Testis (tissue), 3 donors: ENCODE results near the gene SHANK1. TPM values are rescaled to one million over a fixed set of nuclear protein-coding genes. Genes with fewer than 3 reads are reported as not detected.

Source experiments
- DNase-seq: peaks from one replicate; pipeline ENCODE4 v3.0.0-alpha.2; 2019
- H3K27ac ChIP-seq, 2 donors: fragments of 200-600 bp; sonication (generic); one replicate each; pipeline ENCODE4 v1.5.1; 2019
- H3K27me3 ChIP-seq: fragments of 200-600 bp; sonication (generic); one replicate; pipeline ENCODE4 v1.5.1; 2019
- H3K36me3 ChIP-seq: fragments of 200-600 bp; sonication (generic); one replicate; pipeline ENCODE4 v1.5.1; 2017; ENCODE audit warnings: low read depth; ENCODE audit errors: missing control alignments
- H3K4me1 ChIP-seq: fragments of 200-600 bp; sonication (generic); one replicate; pipeline ENCODE4 v1.5.1; 2019
- H3K4me3 ChIP-seq, 2 donors: fragments of 200-600 bp; sonication (generic); one replicate each; pipeline ENCODE4 v1.5.1; 2017 to 2019
- H3K9me3 ChIP-seq: fragments of 200-600 bp; sonication (generic); one replicate; pipeline ENCODE4 v1.5.1; 2017
- CTCF ChIP-seq, 3 experiments: fragments of 450-650 bp in 2 of 3; fragments of 200-600 bp in 1 of 3; sonication (generic) in 1 of 3; IDR thresholded peaks; one replicate each; pipeline ENCODE4 v1.5.1; 2016 to 2019; ENCODE audit warnings: antibody characterized with exemption in 3 of 3, mild to moderate bottlenecking in 2 of 3, moderate library complexity in 1 of 3
- POLR2A ChIP-seq: fragments of 450-650 bp; IDR thresholded peaks from one replicate; pipeline ENCODE4 v1.6.1; 2017; ENCODE audit warnings: antibody characterized with exemption, mild to moderate bottlenecking, moderate library complexity
- WGBS, 2 donors: methylation state at CpG; one replicate each; pipeline ENCODE4 v1.1.5; 2018; 5-methylcytosine and 5-hydroxymethylcytosine counted together
- intact Hi-C: fragments of 100-400 bp; cut with DNase I; formaldehyde crosslinking; loops from one replicate; pipeline ENCODE4 v1.15.1; 2023; ENCODE audit warnings: low total_unique reads
- polyA plus RNA-seq: library from polyadenylated mRNA; stranded (reverse); fragments of 350-450 nt; fragmentation: Illumina TruSeq; extraction: RNeasy Lipid Tissue Mini Kit (QIAGEN cat#74804); gene quantifications from one replicate; pipeline ENCODE4 v1.2.3, GENCODE V29; 2014; ENCODE audit warnings: low read depth, low replicate concordance; ENCODE audit not compliant: insufficient read depth
- total RNA-seq, 2 donors: library from RNA; depleted of rRNA; stranded (reverse); fragments of >200 nt; gene quantifications; one replicate each; pipeline ENCODE4 v1.2.3, GENCODE V29; 2016

Gene SHANK1
- total and polyA plus RNA-seq, 3 donors from 2014 or later, result 4.1 to 5.4 (median 4.5) TPM

- 3 to 4% methylated on average over 6 to 48 of the region's 56 CpGs for WGBS, 2 donors
These were observed 52.3 kb downstream of the SHANK1 start for GRCh38 chr19:50667177-50667758.

GRCh38 chr19:50666346-50667176 lies 53.0 kb downstream of the SHANK1 start:
- intact Hi-C loops, result no loop called here
- H3K9me3 ChIP-seq, result no peaks in the 10 kb centered on the region
- no peaks in the 10 kb centered on the region for H3K36me3 ChIP-seq
- TF ChIP-seq POLR2A, result no peak
- no peak for TF ChIP-seq CTCF (IDR thresholded peaks at IDR 0.05)
- H3K27ac ChIP-seq, result no peak overlapping the region
- no peaks in the 10 kb centered on the region for H3K4me1 ChIP-seq
- H3K27me3 ChIP-seq, result no peaks in the 10 kb centered on the region
- 13% methylated on average over 40 of the region's 47 CpGs; no CpG with 5 or more reads in 1 of the 2 donors for WGBS, 2 donors
- no peak overlapping the region for H3K4me3 ChIP-seq
- DNase-seq, result no peak

More at GRCh38 chr19:50667177-50667758, 52.3 kb downstream of the SHANK1 start:
- no peaks in the 10 kb centered on the region for H3K9me3 ChIP-seq
- TF ChIP-seq CTCF (IDR thresholded peaks at IDR 0.05) (no peak), POLR2A (no peak)
- peak overlapping the region; percentile 15 to 23 for H3K4me3 ChIP-seq
- H3K27ac ChIP-seq, result no peak overlapping the region
- intact Hi-C loops, result no loop called here
- H3K36me3 ChIP-seq, result no peaks in the 10 kb centered on the region
- H3K4me1 ChIP-seq, result no peaks in the 10 kb centered on the region
- H3K27me3 ChIP-seq, result no peaks in the 10 kb centered on the region
- DNase-seq, result no peak

- H3K27ac ChIP-seq, result no peak overlapping the region
- intact Hi-C loops, result no loop called here
- no peak overlapping the region for H3K4me3 ChIP-seq
- H3K36me3 ChIP-seq, result no peaks in the 10 kb centered on the region
- WGBS, 2 donors, result 88 to 93% methylated on average over 6 of the region's 6 CpGs
- H3K4me1 ChIP-seq, result no peaks in the 10 kb centered on the region
- TF ChIP-seq CTCF (IDR thresholded peaks at IDR 0.05) (no peak), POLR2A (no peak)
- no peaks in the 10 kb centered on the region for H3K27me3 ChIP-seq
- no peaks in the 10 kb centered on the region for H3K9me3 ChIP-seq
- DNase-seq, result no peak
These were observed 55.4 kb downstream of the SHANK1 start for GRCh38 chr19:50664204-50664603.

GRCh38 chr19:50663482-50663790 lies 56.2 kb downstream of the SHANK1 start:
- Histone ChIP-seq H3K4me1 (no peaks in the 10 kb centered on the region), H3K4me3 (no peak overlapping the region), H3K27me3 (no peaks in the 10 kb centered on the region), H3K9me3 (no peaks in the 10 kb centered on the region), H3K36me3 (no peaks in the 10 kb centered on the region), H3K27ac (no peak overlapping the region)
- 96 to 100% methylated on average over 1 of the region's 1 CpG for WGBS, 2 donors
- intact Hi-C loops, result no loop called here
- no peak for TF ChIP-seq POLR2A
- DNase-seq, result no peak

GRCh38 chr19:50662651-50663481 lies 56.7 kb downstream of the SHANK1 start:
- Histone ChIP-seq H3K4me1 (no peaks in the 10 kb centered on the region), H3K4me3 (no peak overlapping the region), H3K9me3 (no peaks in the 10 kb centered on the region), H3K36me3 (no peaks in the 10 kb centered on the region), H3K27me3 (no peaks in the 10 kb centered on the region), H3K27ac (no peak overlapping the region)
- intact Hi-C loops, result no loop called here
- no peak for DNase-seq
- TF ChIP-seq CTCF (IDR thresholded peaks at IDR 0.05) (no peak), POLR2A (no peak)
- 59 to 60% methylated on average over 16 of the region's 16 CpGs for WGBS, 2 donors
